Loucy (cell line): ENCODE results near the gene FREM3.
A peak's percentile ranks its signal among the peaks of the same experiment; 100 is the strongest.
"Not testable (repeated sequence)": the region's sequence is repeated elsewhere in the genome, so short reads cannot be mapped to it uniquely, and the experiment has no call there.

ENCODE experiments used
- H2AFZ ChIP-seq: fragments of 200-600 bp; sonication (generic); 2 replicates; pipeline ENCODE4 v1.6.0; 2016; ENCODE audit warnings: antibody characterized with exemption, mild to moderate bottlenecking, low read length, moderate library complexity
- H3F3A ChIP-seq: fragments of 200-600 bp; 2 replicates; pipeline ENCODE4 v1.6.0; 2016; ENCODE audit warnings: antibody characterized with exemption, low read depth, mild to moderate bottlenecking
- H3K27me3 ChIP-seq: fragments of 200-600 bp; sonication (generic); 2 replicates; pipeline ENCODE4 v1.6.1; 2014; ENCODE audit warnings: low read length, mild to moderate bottlenecking; ENCODE audit not compliant: insufficient read depth, poor library complexity, severe bottlenecking
- H3K36me3 ChIP-seq: fragments of 200-600 bp; sonication (generic); 2 replicates; pipeline ENCODE4 v1.6.1; 2016; ENCODE audit warnings: low read length; ENCODE audit not compliant: insufficient read depth
- H3K4me1 ChIP-seq: fragments of 200-600 bp; sonication (generic); 2 replicates; pipeline ENCODE4 v1.5.1; 2014; ENCODE audit warnings: low read length, mild to moderate bottlenecking; ENCODE audit not compliant: insufficient read depth, poor library complexity, severe bottlenecking
- H3K4me2 ChIP-seq: fragments of 200-600 bp; sonication (generic); 2 replicates; pipeline ENCODE4 v1.6.0; 2014; ENCODE audit warnings: antibody characterized with exemption, low read length, low read depth, mild to moderate bottlenecking; ENCODE audit not compliant: poor library complexity, severe bottlenecking
- H3K4me3 ChIP-seq: fragments of 200-600 bp; sonication (generic); 2 replicates; pipeline ENCODE4 v1.5.1; 2014; ENCODE audit warnings: low read length, mild to moderate bottlenecking, mixed read lengths; ENCODE audit not compliant: poor library complexity, severe bottlenecking
- H3K79me2 ChIP-seq: fragments of 200-600 bp; sonication (generic); 2 replicates; pipeline ENCODE4 v1.6.1; 2014; ENCODE audit warnings: low read length; ENCODE audit not compliant: insufficient read depth
- H3K9ac ChIP-seq: fragments of 200-600 bp; sonication (generic); 2 replicates; pipeline ENCODE4 v1.6.0; 2014; ENCODE audit warnings: mild to moderate bottlenecking, low read depth, low read length, moderate library complexity; ENCODE audit not compliant: poor library complexity, severe bottlenecking
- H3K9me2 ChIP-seq: fragments of 200-600 bp; sonication (generic); replicated peaks from 2 replicates; pipeline ENCODE4 v1.6.1; 2016; ENCODE audit warnings: low read depth, low read length, mixed read lengths
- H3K9me3 ChIP-seq: fragments of 200-600 bp; sonication (generic); 2 replicates; pipeline ENCODE4 v1.6.1; 2014; ENCODE audit warnings: mild to moderate bottlenecking, antibody characterized with exemption, low read length, low read depth; ENCODE audit not compliant: insufficient read depth
- H4K20me1 ChIP-seq: fragments of 200-600 bp; sonication (generic); 2 replicates; pipeline ENCODE4 v1.6.0; 2014; ENCODE audit warnings: antibody characterized with exemption, low read length, mild to moderate bottlenecking; ENCODE audit not compliant: insufficient read depth, poor library complexity, severe bottlenecking
- CTCF ChIP-seq: fragments of 200-600 bp; sonication (generic); conservative IDR thresholded peaks from 2 replicates; pipeline ENCODE4 v1.5.1; 2014; ENCODE audit warnings: mild to moderate bottlenecking, antibody characterized with exemption, low read length
- EZH2phosphoT487 ChIP-seq: fragments of 200-600 bp; IDR thresholded peaks from 2 replicates; pipeline ENCODE4 v1.6.1; 2018; ENCODE audit warnings: antibody characterized with exemption, mild to moderate bottlenecking, moderate library complexity, borderline replicate concordance

The FREM3 gene

GRCh38 chr4:143538979-143539669, 161.4 kb downstream of the FREM3 start:
- no peak for TF ChIP-seq CTCF
- TF ChIP-seq EZH2phosphoT487 = no peak
- peaks cover 3% of the 10 kb centered on the region for H4K20me1 ChIP-seq
- H3K36me3 ChIP-seq = peaks cover 94% of the 10 kb centered on the region

GRCh38 chr4:143531788-143532491, 168.5 kb downstream of the FREM3 start:
- Histone ChIP-seq H2AFZ (no peak overlapping the region), H4K20me1 (peaks cover 23% of the 10 kb centered on the region), H3F3A (no peaks in the 10 kb centered on the region), H3K4me1 (no peaks in the 10 kb centered on the region), H3K9me2 (no peaks in the 10 kb centered on the region), H3K4me2 (no peak overlapping the region), H3K36me3 (peaks cover 98% of the 10 kb centered on the region), H3K9ac (no peak overlapping the region), H3K27me3 (no peaks in the 10 kb centered on the region), H3K4me3 (no peak overlapping the region), H3K79me2 (peaks cover 29% of the 10 kb centered on the region), H3K9me3 (no peaks in the 10 kb centered on the region)
- TF ChIP-seq EZH2phosphoT487 (no peak), CTCF (no peak)

More at GRCh38 chr4:143538979-143539669, 161.4 kb downstream of the FREM3 start:
- no peak overlapping the region for H3K4me3 ChIP-seq
- no peaks in the 10 kb centered on the region for H3K4me1 ChIP-seq
- H2AFZ ChIP-seq = no peak overlapping the region
- no peaks in the 10 kb centered on the region for H3F3A ChIP-seq
- H3K9ac ChIP-seq = no peak overlapping the region
- H3K79me2 ChIP-seq = no peaks in the 10 kb centered on the region
- no peaks in the 10 kb centered on the region for H3K9me3 ChIP-seq
- H3K27me3 ChIP-seq = no peaks in the 10 kb centered on the region
- no peak overlapping the region for H3K4me2 ChIP-seq
- H3K9me2 ChIP-seq = no peaks in the 10 kb centered on the region

GRCh38 chr4:143531380-143531779, 169.1 kb downstream of the FREM3 start:
- TF ChIP-seq EZH2phosphoT487 (no peak), CTCF (peak; percentile 63)
- H3K36me3 ChIP-seq = peaks cover 98% of the 10 kb centered on the region
- H3K4me2 ChIP-seq = no peak overlapping the region

GRCh38 chr4:143528046-143528445, 172.4 kb downstream of the FREM3 start:
- Histone ChIP-seq H4K20me1 (peaks cover 44% of the 10 kb centered on the region), H3K36me3 (peaks cover 95% of the 10 kb centered on the region), H3K79me2 (peaks cover 62% of the 10 kb centered on the region)
- not testable (repeated sequence) for H2AFZ ChIP-seq, H3F3A ChIP-seq, H3K4me2 ChIP-seq, H3K9ac ChIP-seq, H3K9me2 ChIP-seq, H3K4me1 ChIP-seq, H3K9me3 ChIP-seq, H3K4me3 ChIP-seq, H3K27me3 ChIP-seq

More at GRCh38 chr4:143531380-143531779, 169.1 kb downstream of the FREM3 start:
- Histone ChIP-seq H3K4me1 (no peaks in the 10 kb centered on the region), H2AFZ (no peak overlapping the region), H3K27me3 (no peaks in the 10 kb centered on the region), H3K9me3 (no peaks in the 10 kb centered on the region), H3F3A (no peaks in the 10 kb centered on the region), H3K79me2 (peaks cover 34% of the 10 kb centered on the region), H4K20me1 (peaks cover 23% of the 10 kb centered on the region), H3K4me3 (no peak overlapping the region), H3K9ac (no peak overlapping the region), H3K9me2 (no peaks in the 10 kb centered on the region)
